ENCODE results near the gene UGT1A3.

- TF ChIP-seq CTCF (conservative IDR thresholded peaks at IDR 0.05; ENCODE audit: low read depth, low read length) (no peak), EZH2 (IDR thresholded peaks at IDR 0.05; ENCODE audit: borderline replicate concordance, low read depth, low read length, poor library complexity, severe bottlenecking) (no peak)
These were observed 40.5 kb upstream of the UGT1A3 start for GRCh38 chr2:233688341-233688740.

All from A673 (cell line).